Measurements from ENCODE around the gene GAPVD1. TPM values are rescaled to one million over a fixed set of nuclear protein-coding genes. Genes with fewer than 3 reads are reported as not detected.
"Not testable (repeated sequence)": the region's sequence is repeated elsewhere in the genome, so short reads cannot be mapped to it uniquely, and the experiment has no call there.

The GAPVD1 gene
- total RNA-seq, 1 experiment from 2014 or later: 33.3 TPM

- no peak for TF ChIP-seq CDX4 (CRISPR knock-in tag; IDR thresholded peaks at IDR 0.05; ENCODE audit: borderline replicate concordance)
- TF ChIP-seq GRHL2 (CRISPR knock-in tag; IDR thresholded peaks at IDR 0.05; ENCODE audit: insufficient replicate concordance, severe bottlenecking): no peak
Measured at GRCh38 chr9:125284855-125285254, 23.2 kb downstream of the GAPVD1 start (continued).

- H3K4me3 Mint-ChIP-seq; ATAC-seq; H3K4me1 Mint-ChIP-seq; CTCF ChIA-PET; H3K27me3 Mint-ChIP-seq (ENCODE audit: low read depth); DNase-seq (ENCODE audit: low spot score); H3K9me3 Mint-ChIP-seq; H3K36me3 Mint-ChIP-seq; H3K27ac Mint-ChIP-seq: not testable (repeated sequence)
- POLR2A ChIA-PET: interaction anchor here (0.6 kb wide), 2 partner anchors 39 to 128 kb away, joined by 4 to 14 read pairs; no protein-coding TSS in a partner anchor
Measured at GRCh38 chr9:125286935-125287433, 25.4 kb downstream of the GAPVD1 start.

- H3K4me3 Mint-ChIP-seq: no peak overlapping the region
- no peaks in the 10 kb centered on the region for H3K9me3 Mint-ChIP-seq
- H3K27ac Mint-ChIP-seq: no peak overlapping the region
- H3K27me3 Mint-ChIP-seq (ENCODE audit: low read depth): no peaks in the 10 kb centered on the region
- H3K36me3 Mint-ChIP-seq: no peaks in the 10 kb centered on the region
- ATAC-seq: no peak
- ChIA-PET POLR2A (interaction anchor here (0.7 kb wide), 1 partner anchor 9 kb away, joined by 5 read pairs; no protein-coding TSS in a partner anchor), CTCF (no interaction called here)
- TF ChIP-seq ZNF416 (CRISPR knock-in tag; IDR thresholded peaks at IDR 0.05) (no peak), MYBL2 (CRISPR knock-in tag; IDR thresholded peaks at IDR 0.05) (no peak), FOXP4 (CRISPR knock-in tag; IDR thresholded peaks at IDR 0.05) (no peak), IRF1 (CRISPR knock-in tag; IDR thresholded peaks at IDR 0.05) (no peak), ELF4 (CRISPR knock-in tag; IDR thresholded peaks at IDR 0.05; ENCODE audit: low read depth) (no peak), ZNF263 (CRISPR knock-in tag; IDR thresholded peaks at IDR 0.05; ENCODE audit: low read depth) (no peak), ATF2 (CRISPR knock-in tag; IDR thresholded peaks at IDR 0.05; ENCODE audit: borderline replicate concordance, low read depth) (no peak), MXD4 (CRISPR knock-in tag; IDR thresholded peaks at IDR 0.05; ENCODE audit: borderline replicate concordance) (no peak), GRHL2 (CRISPR knock-in tag; IDR thresholded peaks at IDR 0.05; ENCODE audit: insufficient replicate concordance, severe bottlenecking) (no peak), ERG (CRISPR knock-in tag; IDR thresholded peaks at IDR 0.05) (no peak), ZNF219 (CRISPR knock-in tag; IDR thresholded peaks at IDR 0.05; ENCODE audit: borderline replicate concordance) (no peak), ZNF671 (CRISPR knock-in tag; IDR thresholded peaks at IDR 0.05) (no peak), ZNF232 (CRISPR knock-in tag; IDR thresholded peaks at IDR 0.05) (no peak), HMGXB4 (CRISPR knock-in tag; IDR thresholded peaks at IDR 0.05) (no peak), ZNF121 (CRISPR knock-in tag; IDR thresholded peaks at IDR 0.05) (no peak), ZNF512 (CRISPR knock-in tag; IDR thresholded peaks at IDR 0.05; ENCODE audit: borderline replicate concordance) (no peak), RORB (CRISPR knock-in tag; IDR thresholded peaks at IDR 0.05) (no peak), ATF1 (CRISPR knock-in tag; IDR thresholded peaks at IDR 0.05) (no peak), JUN (CRISPR knock-in tag; IDR thresholded peaks at IDR 0.05) (no peak), ZNF281 (CRISPR knock-in tag; IDR thresholded peaks at IDR 0.05) (no peak)
- no peak for DNase-seq (ENCODE audit: low spot score)
- H3K4me1 Mint-ChIP-seq: 0 out of 2 replicates have a peak, but pooled peaks cover 4% of the 10 kb centered on the region
Measured at GRCh38 chr9:125293134-125293533, 31.5 kb downstream of the GAPVD1 start.
